GM23338 (cell line): ENCODE measurements around the gene BTBD3. TPM values are rescaled to one million over a fixed set of nuclear protein-coding genes. Genes with fewer than 3 reads are reported as not detected.

Experiments used
- ATAC-seq: fragments of 200-7000 bp; cut with Tn5 transposase; 3 replicates; pipeline ENCODE4 v1.9.1; 2020
- DNase-seq: peaks from one replicate; pipeline ENCODE4 v3.0.0-alpha.2; 2015; ENCODE audit warnings: low spot score
- H2AFZ ChIP-seq: fragments of 200-600 bp; sonication (generic); 2 replicates; pipeline ENCODE4 v1.8.0; 2016; ENCODE audit warnings: antibody characterized with exemption, mild to moderate bottlenecking, moderate library complexity
- H3F3A ChIP-seq: fragments of 200-600 bp; sonication (generic); replicated peaks from 2 replicates; pipeline ENCODE4 v1.8.0; 2017; ENCODE audit warnings: antibody characterized with exemption, mixed run types, low read depth
- H3K27ac ChIP-seq: fragments of 200-600 bp; sonication (generic); 2 replicates; pipeline ENCODE4 v1.6.1; 2016; ENCODE audit warnings: low read depth
- H3K27me3 ChIP-seq: fragments of 200-600 bp; sonication (generic); 2 replicates; pipeline ENCODE4 v1.8.0; 2016; ENCODE audit warnings: mild to moderate bottlenecking, mixed run types, moderate library complexity; ENCODE audit not compliant: insufficient read depth
- H3K36me3 ChIP-seq: fragments of 200-600 bp; sonication (generic); 2 replicates; pipeline ENCODE4 v1.8.0; 2016; ENCODE audit warnings: mild to moderate bottlenecking; ENCODE audit not compliant: insufficient read depth
- H3K4me1 ChIP-seq: fragments of 200-600 bp; sonication (generic); 2 replicates; pipeline ENCODE4 v1.8.0; 2016; ENCODE audit warnings: mild to moderate bottlenecking, moderate library complexity; ENCODE audit not compliant: insufficient read depth
- H3K4me2 ChIP-seq: fragments of 200-600 bp; sonication (generic); 2 replicates; pipeline ENCODE4 v1.7.1; 2017; ENCODE audit warnings: mixed run types
- H3K4me3 ChIP-seq: fragments of 200-600 bp; sonication (generic); 2 replicates; pipeline ENCODE4 v1.6.1; 2016; ENCODE audit warnings: mixed run types
- H3K79me2 ChIP-seq: fragments of 200-600 bp; sonication (generic); replicated peaks from 2 replicates; pipeline ENCODE4 v1.8.0; 2017; ENCODE audit warnings: mild to moderate bottlenecking; ENCODE audit not compliant: insufficient read depth
- H3K9me2 ChIP-seq: fragments of 200-600 bp; sonication (generic); 2 replicates; pipeline ENCODE4 v1.8.0; 2017; ENCODE audit not compliant: insufficient read depth
- H4K20me1 ChIP-seq: fragments of 200-600 bp; sonication (generic); replicated peaks from 2 replicates; pipeline ENCODE4 v1.8.0; 2017; ENCODE audit warnings: mild to moderate bottlenecking; ENCODE audit not compliant: insufficient read depth
- H3K27ac Mint-ChIP-seq: 2 replicates; pipeline ENCODE4 v1.8.0; 2020; ENCODE audit warnings: inconsistent platforms, mild to moderate bottlenecking, moderate library complexity, mixed read lengths
- H3K27me3 Mint-ChIP-seq: 3 replicates; pipeline ENCODE4 v1.8.0; 2022; ENCODE audit warnings: low read depth, mild to moderate bottlenecking, moderate library complexity, mixed read lengths, inconsistent platforms; ENCODE audit not compliant: insufficient read depth, poor library complexity
- H3K36me3 Mint-ChIP-seq: 3 replicates; pipeline ENCODE4 v1.8.0; 2021; ENCODE audit warnings: low read depth, mild to moderate bottlenecking, inconsistent platforms, moderate library complexity, mixed read lengths
- H3K4me1 Mint-ChIP-seq: 3 replicates; pipeline ENCODE4 v1.8.0; 2020; ENCODE audit warnings: mild to moderate bottlenecking, inconsistent platforms, mixed read lengths
- H3K4me3 Mint-ChIP-seq: 3 replicates; pipeline ENCODE4 v1.8.0; 2021; ENCODE audit warnings: moderate library complexity, mild to moderate bottlenecking, inconsistent platforms, mixed read lengths
- H3K9me3 Mint-ChIP-seq: 3 replicates; pipeline ENCODE4 v1.8.0; 2020; ENCODE audit warnings: moderate library complexity, mild to moderate bottlenecking, inconsistent platforms, mixed read lengths
- CTCF ChIP-seq, 2 experiments: fragments of 200-600 bp in 1 of 2; sonication (generic) in 1 of 2; conservative IDR thresholded peaks; 2 replicates each; pipeline versions ENCODE4 v1.5.1 to v1.6.1; 2016 to 2017; ENCODE audit warnings: antibody characterized with exemption in 2 of 2, low read depth in 2 of 2, mild to moderate bottlenecking in 2 of 2, moderate library complexity in 1 of 2
- EZH2 ChIP-seq: fragments of 200-600 bp; sonication (generic); IDR thresholded peaks from one replicate; pipeline ENCODE4 v1.8.0; 2017; ENCODE audit warnings: antibody characterized with exemption, mild to moderate bottlenecking, low read depth; ENCODE audit not compliant: unreplicated experiment
- EZH2phosphoT487 ChIP-seq: fragments of 200-600 bp; sonication (generic); IDR thresholded peaks from one replicate; pipeline ENCODE4 v1.8.1; 2018; ENCODE audit warnings: antibody characterized with exemption; ENCODE audit not compliant: unreplicated experiment
- JUNB ChIP-seq: IDR thresholded peaks from one replicate; pipeline ENCODE4 v1.6.1; 2016; ENCODE audit warnings: antibody characterized with exemption; ENCODE audit not compliant: unreplicated experiment
- NANOG ChIP-seq: IDR thresholded peaks from 2 replicates; pipeline ENCODE4 v1.6.1; 2016; ENCODE audit warnings: antibody characterized with exemption, borderline replicate concordance
- REST ChIP-seq: IDR thresholded peaks from one replicate; pipeline ENCODE4 v1.6.1; 2018; ENCODE audit warnings: antibody characterized with exemption; ENCODE audit not compliant: unreplicated experiment
- STAT1 ChIP-seq: IDR thresholded peaks from one replicate; pipeline ENCODE4 v1.6.1; 2016; ENCODE audit warnings: antibody characterized with exemption; ENCODE audit not compliant: unreplicated experiment
- ZNF462 ChIP-seq: fragments of 250-450 bp; sonication (Bioruptor Pico); IDR thresholded peaks from 2 replicates; pipeline ENCODE4 v1.5.0; 2020; ENCODE audit warnings: mild to moderate bottlenecking, moderate library complexity
- polyA plus RNA-seq: library from polyadenylated mRNA; unstranded; fragments of >200 nt; fragmentation: Nextera tagmentation; extraction: Ambion mirVana; gene quantifications from 2 replicates; pipeline ENCODE4 v1.2.1, GENCODE V29; 2016
- total RNA-seq: library from RNA; depleted of rRNA; stranded (reverse); fragments of >200 nt; shearing (Covaris generic); gene quantifications from 2 replicates; pipeline ENCODE4 v1.2.3, GENCODE V29; 2014

The BTBD3 gene
- total and polyA plus RNA-seq, 2 experiments from 2014 or later, result 11.8 to 45.1 TPM

- TF ChIP-seq NANOG (no peak), EZH2 (no peak), CTCF (conservative IDR thresholded peaks at IDR 0.05; ENCODE audit: low read depth in 2 of 2) (no peak), JUNB (no peak), REST (no peak)
These were observed 37.0 kb upstream of the BTBD3 start (continued) for GRCh38 chr20:11880680-11881079.

- Histone ChIP-seq H3K27me3 (no peaks in the 10 kb centered on the region), H4K20me1 (no peaks in the 10 kb centered on the region), H3K4me1 (no peaks in the 10 kb centered on the region), H3K79me2 (no peaks in the 10 kb centered on the region), H2AFZ (no peak overlapping the region), H3K9me2 (peaks cover 3% of the 10 kb centered on the region; the same call in 1 of the 2 replicates), H3K27ac (no peak overlapping the region), H3K4me3 (no peak overlapping the region), H3F3A (no peaks in the 10 kb centered on the region), H3K4me2 (no peak overlapping the region), H3K36me3 (no peaks in the 10 kb centered on the region)
- H3K4me3 Mint-ChIP-seq, result no peak overlapping the region
- ATAC-seq, result no peak
- no peaks in the 10 kb centered on the region for H3K9me3 Mint-ChIP-seq
- H3K36me3 Mint-ChIP-seq, result no peaks in the 10 kb centered on the region
- no peaks in the 10 kb centered on the region for H3K4me1 Mint-ChIP-seq
- H3K27ac Mint-ChIP-seq, result no peak overlapping the region
- H3K27me3 Mint-ChIP-seq, result no peaks in the 10 kb centered on the region
- TF ChIP-seq STAT1 (no peak), EZH2phosphoT487 (no peak), ZNF462 (CRISPR knock-in tag) (no peak)
- no peak for DNase-seq
These were observed 36.2 kb upstream of the BTBD3 start for GRCh38 chr20:11881449-11881848.
